HG03060 (cell line): Measurements from ENCODE around the gene ADORA1.

Experiments
- ATAC-seq: cut with Tn5 transposase; IDR thresholded peaks from one replicate; pipeline ENCODE4 v1.9.1; 2021; ENCODE audit warnings: low read depth, moderate number of reproducible peaks; ENCODE audit not compliant: unreplicated experiment

The ADORA1 gene

DNA sequence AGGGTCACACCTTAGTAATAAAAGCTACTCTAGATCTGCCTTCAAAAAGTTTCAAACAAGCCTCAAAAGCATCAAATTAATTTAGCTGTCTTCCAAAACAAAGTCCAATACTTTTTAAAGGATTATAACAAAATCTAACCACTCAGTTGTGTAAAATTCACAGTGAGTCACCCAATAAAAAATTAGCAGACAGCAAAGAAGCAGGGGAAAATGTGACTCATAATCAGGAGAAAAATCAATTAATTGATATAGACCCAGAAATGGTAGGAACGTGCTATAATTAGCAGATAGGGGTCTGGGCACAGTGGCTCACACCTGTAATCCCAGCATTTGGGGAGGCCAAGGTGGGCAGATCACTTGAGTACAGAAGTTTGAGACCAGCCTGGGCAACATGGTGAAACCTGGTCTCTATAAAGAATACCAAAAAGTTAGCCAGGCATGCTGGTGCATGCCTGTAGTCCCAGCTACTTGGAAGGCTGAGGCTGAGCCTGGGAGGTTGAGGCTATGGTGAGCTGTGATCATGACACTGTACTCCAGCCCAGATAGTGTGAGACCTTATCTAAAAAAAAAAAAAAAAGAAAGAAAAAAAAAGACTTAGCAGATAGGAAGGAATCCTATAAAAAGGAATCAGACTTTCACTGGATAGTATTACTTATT lies 33.6 kb upstream of the ADORA1 start:
- ATAC-seq = no peak

DNA sequence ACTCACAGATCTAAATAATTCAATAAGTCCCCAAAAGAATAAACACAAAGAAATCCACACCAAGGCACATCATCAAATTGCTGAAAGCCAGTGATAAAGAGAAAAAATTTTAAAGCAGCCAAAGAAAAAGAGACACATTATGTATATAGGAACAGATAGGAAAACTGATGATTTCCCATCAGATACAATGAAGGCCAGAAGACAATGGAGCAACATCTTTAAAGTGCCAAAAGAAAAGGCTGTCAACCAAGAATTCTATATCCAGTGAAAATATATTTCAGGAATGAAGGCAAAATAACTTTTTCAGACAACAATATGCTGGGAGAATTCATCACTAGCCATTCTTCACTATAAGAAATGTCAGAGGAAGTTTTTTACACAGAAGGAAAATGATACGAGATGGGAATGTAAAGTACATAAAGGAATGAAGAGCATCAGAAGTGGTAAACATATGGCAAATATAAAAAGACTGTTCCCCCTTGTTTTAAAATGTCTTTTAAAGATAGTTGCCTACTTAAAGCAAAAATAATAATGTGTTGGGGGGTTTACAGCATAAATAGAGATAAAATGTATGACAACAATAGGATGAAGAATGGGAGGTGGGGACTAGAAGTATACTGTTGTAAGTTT lies 32.4 kb upstream of the ADORA1 start:
- no peak for ATAC-seq

DNA sequence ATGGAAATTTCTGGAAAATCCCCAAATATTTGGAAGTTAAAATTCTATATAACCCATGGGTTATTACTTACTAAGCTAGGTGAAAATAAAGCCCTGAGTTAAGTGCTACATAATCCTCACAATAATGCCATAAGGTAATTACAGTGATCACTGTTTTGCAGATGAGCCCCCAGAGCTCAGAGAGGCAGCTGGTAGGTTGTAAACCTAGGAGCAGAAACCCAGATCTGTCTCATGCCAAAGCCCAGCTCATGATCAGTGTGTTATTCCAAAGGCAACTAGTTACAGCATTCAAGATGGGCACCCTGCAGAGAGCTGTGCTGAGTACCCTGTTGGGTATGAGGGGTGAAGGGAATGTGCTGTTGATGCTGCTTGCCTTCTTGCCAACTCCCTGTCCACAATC lies 31.0 kb upstream of the ADORA1 start:
- ATAC-seq = no peak

DNA sequence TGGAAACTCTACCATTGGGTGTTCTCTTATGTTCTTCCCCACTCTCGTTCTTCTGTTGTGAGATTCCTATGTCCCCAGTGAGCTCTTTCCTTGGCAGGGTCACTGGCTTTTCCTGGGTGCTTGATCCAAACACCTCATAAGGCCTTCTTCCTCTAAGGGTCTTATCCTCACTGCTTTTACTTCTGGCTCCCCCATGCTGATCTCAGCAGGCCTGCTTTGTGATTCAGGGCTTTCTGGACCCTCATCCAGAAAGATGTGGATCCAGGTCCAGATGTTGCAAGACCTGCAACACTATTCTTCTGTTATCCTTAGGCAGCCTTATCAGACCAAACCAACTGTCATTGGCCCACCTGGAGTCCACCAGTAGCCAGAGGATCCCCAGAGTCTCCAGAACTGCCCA lies 30.5 kb upstream of the ADORA1 start:
- no peak for ATAC-seq

DNA sequence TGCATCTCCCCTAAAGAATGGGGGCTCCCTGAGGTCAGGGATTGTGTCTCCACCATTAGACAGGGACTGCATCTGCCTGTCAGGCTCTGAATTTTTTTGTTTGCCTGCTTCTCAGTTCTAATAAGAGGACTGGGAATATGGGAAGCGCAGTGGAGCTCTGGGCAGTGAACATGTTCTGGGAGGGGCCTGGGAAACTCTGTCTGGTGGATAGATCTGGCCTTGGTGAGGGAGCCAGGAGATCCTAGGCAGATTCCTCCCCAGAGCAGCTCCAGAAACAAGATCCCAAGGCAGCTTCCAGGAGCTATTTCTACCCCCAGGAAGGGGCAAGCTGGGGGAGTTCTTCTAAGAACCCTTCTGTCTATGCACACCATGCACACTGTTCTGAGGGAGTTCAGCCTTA lies 29.1 kb upstream of the ADORA1 start:
- no peak for ATAC-seq

DNA sequence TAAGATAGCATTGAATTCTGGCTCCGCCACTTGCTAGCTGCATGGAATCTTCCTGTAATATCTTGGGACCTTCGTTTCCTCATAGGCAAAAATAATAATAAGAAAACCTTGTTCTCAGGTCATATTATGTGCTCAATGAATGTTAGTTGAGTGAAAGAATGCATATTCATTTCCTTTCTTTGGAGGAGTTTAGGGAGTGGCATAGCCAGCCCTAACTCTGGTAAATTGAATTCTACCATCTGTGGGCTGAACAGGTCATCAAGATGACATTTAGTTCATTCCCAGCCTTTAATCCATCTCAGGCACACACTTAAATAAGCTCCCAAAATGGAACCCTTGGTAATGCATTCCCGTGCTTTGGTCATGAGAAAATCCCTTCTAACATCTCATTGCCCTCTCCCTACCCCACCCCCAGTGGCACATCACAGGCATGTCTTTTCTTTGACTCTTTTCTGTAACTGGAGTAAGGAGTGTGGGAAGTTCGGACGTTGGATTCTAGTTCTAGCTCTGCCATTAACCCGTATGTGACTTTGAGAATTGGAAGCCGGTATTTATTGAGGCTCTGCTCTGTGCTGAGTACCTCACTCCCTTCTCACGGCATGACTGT lies 28.5 kb upstream of the ADORA1 start:
- ATAC-seq = no peak

DNA sequence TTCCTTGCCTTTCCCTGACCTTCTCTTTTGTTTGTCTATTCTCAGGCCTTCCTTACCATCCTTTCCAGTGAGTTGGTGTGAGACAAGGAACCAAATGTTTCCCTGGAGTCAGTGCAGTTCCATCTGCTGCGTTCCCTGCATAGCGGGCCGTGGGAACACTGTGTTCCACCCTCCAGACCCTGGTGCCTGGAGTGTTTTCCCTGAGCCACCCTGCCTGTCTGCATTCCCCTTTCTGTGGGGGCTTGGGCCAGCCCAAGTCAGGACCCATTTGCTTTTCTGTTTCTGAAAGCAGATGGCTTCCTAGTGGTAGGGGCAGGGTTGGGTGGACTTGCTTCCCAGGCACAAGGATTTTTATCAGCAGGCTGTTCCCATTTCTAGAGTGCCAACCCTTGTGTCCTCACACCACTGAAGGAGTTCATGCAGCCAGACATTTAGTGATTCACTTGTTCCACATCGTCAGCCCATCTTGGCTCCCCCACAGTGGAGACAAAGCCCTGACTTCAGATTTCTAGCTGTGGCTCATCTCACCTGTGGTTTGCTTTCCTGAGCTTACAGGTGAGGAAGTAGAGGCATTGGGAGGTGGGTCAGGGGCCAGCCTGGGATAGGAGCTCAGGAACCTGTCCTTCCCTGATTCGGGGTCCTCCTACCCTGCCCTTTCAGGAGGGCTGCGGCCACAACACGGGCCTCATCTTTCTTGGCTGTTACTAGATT lies 27.6 kb upstream of the ADORA1 start:
- ATAC-seq = no peak

DNA sequence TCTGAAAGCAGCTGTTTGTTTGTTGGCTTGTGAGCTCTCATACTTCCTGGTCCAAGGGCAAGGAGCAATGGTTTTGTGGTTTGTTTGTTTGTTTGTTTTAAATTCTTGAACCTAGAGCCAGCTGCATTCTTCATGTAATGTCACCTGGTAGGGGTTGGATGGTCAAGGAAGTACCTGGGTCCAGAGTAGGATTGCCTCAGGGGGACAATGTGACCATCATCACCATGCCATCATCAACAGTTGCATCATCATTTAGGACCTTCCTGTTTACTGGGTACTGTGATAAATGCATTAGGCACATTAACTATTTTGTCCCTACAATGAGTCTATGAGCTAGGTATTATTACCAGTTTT lies 27.0 kb upstream of the ADORA1 start:
- no peak for ATAC-seq

DNA sequence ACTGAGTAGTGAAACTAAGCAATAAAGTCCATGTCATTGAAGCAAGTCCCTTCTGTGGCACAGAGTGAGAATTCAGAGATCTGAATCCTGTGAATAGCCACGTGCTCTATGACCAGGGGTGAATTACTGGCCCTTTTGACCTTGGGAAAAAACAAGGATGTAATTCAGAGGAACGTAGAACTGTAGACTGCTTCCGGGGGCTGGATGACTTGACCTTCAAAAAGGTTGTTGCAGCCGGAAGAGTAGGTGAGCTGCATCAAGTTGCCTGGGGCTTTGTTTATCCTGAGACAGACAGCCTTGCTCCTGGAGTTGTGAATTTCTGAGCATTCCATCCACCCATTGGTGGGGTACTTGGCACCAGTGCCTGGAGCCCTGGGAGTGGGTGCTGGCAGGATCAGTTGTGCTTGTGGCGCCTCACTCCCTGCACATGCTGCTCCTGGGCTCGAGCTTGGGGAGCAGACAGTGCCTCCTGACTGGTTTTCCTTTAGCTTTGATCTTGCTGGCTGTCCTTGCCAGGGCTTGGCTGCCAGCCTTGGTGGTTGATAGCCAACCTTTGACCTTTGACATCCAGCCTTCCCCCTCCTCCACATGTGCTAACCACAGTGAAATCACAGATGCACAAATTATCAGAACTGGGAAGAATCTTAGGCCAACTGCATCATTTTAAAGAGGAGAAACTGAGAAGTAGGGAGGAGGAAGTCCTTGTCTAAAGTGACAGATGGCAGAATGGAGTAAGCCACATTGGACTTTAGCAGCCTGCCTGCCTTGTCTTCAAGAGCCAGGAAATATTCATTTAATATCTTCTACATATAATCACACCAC lies 25.5 kb upstream of the ADORA1 start:
- ATAC-seq = no peak

DNA sequence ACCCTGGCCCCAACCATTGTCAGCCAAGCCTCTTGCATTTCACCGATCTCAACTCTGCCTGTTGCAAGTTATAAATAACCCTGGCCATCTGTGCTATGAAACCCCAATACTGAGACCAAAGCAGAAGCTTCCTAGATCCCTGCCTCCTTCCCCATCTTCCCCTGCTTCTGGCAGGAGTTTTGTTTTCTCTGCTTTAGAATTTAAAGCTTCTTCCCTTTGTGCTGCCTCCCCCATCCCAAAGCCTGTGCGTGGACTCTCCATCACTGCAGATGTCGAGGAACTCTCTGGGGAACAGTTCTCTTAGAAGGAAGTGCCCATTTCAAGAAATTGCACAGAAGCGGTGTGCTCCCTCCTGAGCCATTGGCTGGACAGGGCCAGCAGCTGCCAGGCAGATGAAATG lies 24.3 kb upstream of the ADORA1 start:
- no peak for ATAC-seq

DNA sequence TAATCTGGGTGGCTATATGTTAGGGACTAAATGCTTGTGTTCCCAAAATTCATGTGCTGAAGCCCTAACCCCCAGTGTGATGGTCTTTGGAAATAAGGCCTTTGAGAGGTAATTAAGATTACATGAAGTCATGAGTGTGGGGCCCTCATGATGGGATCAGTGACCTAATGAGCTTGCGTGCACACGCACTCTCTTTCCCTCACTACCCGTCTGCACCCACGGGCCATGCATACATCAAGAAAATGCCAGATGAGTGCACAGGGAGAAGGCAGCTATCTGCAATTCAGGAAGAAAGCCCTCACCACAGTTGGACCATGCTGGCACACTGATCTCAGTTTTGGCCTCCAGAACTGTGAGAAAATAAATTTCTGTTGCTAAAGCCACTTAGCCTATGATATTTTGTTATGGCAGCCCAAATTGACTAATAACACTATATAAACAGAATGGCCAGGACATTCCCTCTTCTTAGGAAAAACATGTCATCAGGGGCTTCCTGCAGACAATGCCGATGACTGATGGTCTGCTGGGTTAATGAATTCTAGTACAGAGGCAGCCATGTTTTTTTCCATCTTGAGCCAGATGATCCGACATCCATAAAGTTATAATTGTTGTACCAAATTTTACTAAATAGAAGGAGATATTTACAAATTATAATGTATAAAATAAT lies 23.6 kb upstream of the ADORA1 start:
- ATAC-seq = no peak

DNA sequence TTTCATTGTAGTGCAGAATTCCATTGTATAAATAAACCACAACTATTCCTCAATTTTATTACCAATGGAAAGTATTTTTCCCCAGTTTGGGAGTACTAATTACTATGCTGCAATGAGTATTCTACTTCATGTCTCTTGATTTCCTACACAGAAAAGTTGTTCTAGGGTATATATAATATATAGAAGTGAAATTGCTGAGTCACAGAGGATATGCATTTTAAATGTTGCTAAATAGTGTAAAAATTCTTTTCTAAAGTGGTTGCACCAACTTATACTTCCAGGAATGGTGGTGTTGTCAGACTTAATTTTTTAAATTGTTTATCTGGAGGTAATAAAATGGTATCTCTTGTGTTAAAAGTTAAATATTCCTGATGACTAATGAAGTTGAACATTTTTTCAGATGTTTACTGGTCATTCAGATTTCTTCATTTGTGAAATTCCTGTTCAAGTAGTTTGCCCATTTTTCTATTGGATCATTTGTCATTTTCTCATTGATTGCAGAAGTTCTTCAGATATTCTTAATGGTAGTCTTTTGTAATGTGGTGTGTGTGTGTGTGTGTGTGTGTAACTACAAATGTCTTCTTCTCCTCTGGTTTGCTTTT lies 22.6 kb upstream of the ADORA1 start:
- no peak for ATAC-seq

DNA sequence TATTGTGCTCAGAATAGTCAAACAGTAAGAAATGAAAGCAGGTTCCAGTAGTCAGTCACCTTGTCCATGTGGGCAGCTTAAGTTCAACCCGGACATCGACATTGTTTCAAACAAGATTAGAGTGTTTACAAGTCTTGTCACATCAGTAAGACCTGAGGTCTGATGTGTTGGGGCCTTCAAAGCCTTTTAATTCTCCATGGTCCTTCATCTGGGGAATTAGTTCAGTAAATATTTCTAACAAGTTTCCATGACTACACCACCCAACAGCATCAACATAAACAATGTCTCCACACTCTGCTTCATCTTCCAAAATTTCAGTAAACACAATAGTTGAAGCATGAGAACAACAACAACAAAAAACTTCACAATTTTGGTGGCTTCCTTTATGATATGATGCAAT lies 15.1 kb upstream of the ADORA1 start:
- no peak for ATAC-seq

DNA sequence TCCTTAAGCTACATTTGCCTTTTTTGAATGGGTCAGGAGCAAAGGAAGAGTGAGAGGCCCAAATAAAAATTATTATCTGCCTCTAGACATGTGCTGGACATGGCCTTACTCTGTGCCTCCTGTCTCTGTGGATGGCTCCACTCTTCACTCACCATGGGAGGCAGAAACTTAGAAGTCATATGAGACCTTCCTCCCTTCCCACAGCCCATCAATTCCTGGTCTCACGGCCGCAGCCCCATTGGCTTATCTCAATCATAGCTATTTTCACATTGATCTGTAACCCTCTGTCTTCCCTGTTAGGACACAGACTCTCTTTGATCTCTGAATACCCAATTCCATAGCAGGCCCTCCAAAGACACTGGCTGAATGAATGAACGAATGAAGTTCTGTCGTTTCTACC lies 14.2 kb upstream of the ADORA1 start:
- no peak for ATAC-seq

DNA sequence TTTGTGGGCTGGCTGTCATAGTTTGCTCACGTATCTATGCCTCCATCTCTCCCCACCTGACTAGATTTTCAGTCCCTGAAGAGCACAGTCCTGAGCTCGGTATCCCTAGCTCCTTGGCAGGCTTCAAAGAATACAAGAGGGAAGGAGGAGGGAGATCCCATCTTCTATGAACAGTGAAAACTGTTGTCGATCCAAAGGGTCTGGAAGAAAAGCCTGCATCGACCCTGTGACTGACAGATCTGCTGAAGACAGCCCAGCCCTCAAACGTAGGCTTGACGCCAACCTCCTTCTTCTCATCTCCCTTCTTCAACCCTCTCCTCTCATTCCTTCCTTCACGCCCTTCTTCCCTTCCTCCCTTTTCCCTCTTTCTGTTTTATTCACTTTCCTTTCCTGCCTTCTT lies 13.3 kb upstream of the ADORA1 start:
- no peak for ATAC-seq

DNA sequence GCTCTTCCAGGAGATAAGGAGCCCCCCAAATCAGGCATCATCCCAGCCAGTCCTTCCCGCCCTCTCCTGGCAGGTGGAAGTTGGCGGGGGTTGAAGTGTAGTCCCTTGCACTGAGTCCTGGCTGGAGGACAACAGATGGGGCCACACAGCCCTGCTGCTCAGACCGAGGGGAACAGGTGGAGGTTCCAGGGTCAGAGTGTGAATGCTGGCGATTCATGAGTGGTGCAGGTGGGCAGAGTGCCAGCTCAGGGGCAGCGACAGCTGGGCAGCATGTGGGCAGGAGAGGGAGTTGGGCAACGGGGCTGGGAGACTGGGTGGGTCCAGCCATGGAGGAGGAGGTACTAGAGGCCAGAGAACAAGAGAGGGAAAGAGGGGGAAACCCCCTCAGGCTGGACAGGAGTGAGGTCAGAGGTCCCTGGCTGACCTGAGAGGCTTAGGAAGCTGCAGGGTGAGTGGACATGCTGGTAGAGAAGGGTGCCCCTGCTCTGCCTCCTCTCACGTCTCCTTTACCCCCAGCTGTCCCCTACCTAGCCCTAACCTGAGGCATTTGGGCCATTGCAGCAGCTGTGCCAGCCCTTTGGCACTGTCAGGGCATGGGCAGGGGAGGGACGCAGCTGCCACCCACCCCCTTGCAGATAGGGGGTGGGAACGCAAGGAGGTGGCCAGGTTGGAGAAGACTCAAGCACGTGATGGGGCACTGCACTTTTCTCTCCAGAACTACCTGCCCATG lies 11.3 kb upstream of the ADORA1 start:
- ATAC-seq = no peak

DNA sequence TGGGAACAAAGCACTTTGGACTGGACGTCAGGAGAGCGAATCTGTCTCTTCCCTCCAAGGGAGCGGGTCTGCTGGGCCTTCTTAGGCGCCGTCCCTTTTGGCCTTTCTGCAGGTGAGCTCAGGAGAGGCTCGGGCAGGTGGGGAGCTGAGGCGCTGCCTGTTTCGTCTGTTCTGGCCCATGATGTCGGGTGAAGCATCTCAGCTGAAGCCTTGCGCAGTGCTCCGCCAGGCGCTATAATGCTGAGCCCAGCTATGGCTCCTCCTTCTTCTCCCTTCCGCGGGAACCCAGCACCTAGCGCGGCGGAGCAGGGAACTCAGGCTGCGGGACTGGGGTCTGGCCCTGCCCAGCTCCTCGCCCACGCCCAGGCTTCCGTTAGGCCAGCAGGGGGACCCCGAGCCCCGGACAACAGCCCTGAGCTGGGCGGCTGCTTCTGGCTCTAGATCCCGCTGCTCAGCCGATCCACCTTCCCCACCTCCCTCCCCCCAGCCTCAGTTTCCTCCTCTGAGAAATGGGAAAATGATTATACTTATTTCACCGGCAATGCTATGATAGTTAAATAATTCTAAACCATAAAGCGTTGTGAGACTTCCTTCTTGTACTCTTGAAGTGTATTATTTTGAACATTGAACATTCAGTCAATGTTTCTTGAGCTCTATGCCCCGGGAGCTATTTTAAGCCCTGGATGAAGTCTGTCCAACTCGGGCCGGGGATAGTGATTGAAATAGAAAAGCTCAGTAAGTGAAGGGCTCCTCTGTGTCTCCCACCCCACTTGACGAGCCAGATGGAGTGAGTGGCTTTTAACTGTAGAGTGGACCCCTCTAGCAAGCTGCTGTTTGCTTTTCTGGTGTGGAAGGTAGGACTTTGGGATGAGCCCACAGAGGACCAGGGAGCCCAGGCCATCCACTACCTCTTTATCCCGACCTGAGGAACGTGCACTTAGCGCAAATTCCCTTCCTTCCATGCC lies 9.6 kb upstream of the ADORA1 start:
- no peak for ATAC-seq
